ENCODE results near the gene LYRM7.

- TF ChIP-seq EZH2 (IDR thresholded peaks at IDR 0.05; ENCODE audit: borderline replicate concordance) (no peak), CTCF (IDR thresholded peaks at IDR 0.05; ENCODE audit: poor library complexity) (no peak)
Observed at GRCh38 chr5:131165119-131165727, 5.5 kb upstream of the LYRM7 start, which contains the start of gene HINT1.
